Activated CD4-positive, alpha-beta T cell treated with anti-CD3 and anti-CD28 coated beads for 1 hour (primary cell): Measurements from ENCODE around the gene LEAP2.

Experiments used
- DNase-seq: peaks from one replicate; pipeline ENCODE4 v3.0.0-alpha.2; 2020

The LEAP2 gene

DNA sequence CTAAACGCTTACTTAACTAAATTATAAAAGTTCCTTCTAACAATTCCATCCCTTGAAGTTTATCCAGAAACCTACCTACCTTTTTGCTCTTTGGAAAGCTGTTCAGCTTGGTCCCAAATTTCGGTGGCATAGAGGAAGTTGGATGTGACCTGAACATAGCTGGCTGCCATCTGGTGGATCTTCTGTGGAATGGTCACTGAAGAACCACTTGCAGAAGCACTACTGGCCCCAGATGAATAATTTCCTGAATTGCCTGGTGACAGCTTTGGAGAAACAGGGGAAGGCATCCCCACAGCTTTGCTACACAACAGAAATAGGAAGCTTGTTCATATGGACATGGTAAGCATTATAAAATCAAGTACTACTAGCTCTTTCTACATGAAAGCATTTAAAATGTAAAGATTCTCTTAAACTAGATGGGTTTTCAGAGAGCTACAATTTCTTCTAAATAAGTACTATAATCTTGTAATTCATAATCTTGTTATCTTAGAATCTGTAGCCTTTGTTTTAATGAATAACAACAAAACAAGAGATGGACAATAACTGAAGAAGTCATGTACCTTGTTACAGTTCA lies 9.9 kb downstream of the LEAP2 start:
- DNase-seq, result no peak

DNA sequence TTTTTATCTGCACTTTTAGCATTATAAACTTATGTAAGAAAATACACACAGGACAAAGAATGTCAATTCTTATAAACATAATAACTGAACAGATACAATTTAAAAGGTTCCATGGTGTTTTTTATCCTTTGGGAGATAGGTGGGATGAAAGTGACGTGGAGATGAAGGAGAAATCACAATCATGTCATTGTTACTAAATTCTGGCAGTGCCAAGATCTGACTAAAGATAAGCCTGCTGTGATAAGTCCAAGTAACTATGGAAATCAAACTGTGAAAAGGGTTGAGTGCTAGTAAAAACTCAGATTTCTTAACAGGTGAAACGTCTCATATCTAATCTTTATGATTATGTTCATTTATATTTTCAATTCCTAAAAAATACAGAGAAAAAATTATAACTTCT lies 11.1 kb downstream of the LEAP2 start:
- DNase-seq, result no peak

DNA sequence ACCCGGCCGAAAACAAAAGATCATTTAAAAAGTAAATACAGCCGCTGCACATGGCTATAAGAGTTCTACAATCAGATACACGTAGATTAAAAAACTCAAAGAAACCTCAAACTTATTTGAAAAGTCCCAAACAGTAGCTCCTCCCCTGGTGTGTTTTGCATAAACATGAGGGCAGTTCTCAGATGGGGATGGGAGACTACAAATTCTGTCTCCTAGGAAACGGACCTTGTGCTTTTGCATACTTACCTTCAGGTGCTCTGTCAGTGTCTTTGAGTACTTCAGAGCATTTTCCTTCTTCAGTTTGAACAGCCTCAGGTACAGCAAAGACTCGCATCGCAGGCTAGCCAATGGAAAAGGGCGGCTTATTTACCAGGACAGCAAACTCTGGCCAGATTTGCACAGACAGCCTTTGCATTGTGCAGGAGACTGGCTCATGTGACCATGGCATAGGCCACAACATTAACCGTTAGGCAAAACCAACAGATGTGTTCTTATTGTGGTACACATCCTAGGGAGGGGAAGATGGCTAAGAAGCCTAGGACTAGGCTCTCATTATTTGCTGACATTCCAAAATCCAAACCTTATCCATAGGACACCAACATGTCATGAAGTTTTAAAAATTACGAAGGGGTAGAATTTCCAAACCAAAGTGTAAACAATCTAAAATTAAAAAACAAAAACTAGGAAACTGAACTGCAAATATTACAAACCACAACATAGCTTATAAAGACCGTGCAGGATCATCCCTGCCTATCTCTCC lies 12.8 kb downstream of the LEAP2 start:
- DNase-seq, result no peak

DNA sequence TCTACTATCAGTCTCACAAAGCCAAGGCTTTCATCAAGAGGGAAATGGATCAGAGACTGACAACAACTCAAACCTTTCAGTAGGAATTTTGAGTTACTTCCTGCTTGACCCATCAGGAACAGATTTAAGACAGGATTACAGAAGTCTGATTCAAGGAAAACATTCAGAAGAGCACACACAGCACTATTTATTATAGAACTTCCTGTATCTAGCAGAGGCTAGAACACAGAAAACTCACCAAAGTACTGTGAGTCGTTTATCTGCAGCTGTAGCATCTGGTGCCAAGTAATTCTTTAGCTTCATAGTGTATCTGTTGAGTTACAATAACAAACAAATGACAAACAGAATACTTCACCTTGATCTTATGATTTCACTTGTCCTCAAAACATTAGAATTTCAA lies 13.8 kb downstream of the LEAP2 start:
- DNase-seq, result no peak

DNA sequence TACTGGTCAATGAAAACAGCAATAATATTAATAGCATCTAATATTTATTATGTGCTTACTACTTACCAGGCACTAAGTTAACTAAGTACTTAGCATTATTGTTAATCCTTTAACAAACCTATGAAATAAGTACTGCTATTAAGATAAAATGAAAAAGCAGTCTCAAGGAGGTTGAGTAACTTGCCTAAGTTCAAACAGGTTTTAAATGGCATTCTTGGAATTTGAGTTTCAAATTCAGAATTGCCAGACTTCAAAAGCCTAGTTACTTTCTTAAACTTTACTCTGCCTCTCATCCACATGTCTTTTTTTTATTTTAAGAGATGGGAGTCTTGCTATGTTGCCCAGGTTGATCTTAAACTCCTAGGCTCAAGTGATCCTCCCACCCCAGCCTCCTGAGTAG lies 16.0 kb downstream of the LEAP2 start:
- DNase-seq, result no peak

DNA sequence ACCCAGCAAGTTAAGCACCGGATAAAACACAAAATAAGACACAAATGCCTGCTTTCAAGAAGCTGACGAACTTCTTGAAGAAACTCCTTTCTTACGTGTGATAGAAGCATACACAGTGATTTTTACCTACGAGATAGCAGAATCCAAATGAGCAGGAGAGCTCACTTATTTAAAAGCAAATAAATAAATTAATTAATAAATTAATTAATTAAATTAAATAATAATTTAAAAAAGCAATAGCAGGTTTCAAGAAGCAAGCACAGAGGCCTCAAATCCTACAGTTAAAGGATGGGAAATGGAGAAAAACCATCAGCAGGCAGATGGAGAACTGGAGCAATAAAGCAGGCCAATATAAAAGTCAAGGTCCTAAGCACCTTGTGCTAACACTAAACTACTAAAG lies 17.3 kb downstream of the LEAP2 start:
- no peak for DNase-seq

DNA sequence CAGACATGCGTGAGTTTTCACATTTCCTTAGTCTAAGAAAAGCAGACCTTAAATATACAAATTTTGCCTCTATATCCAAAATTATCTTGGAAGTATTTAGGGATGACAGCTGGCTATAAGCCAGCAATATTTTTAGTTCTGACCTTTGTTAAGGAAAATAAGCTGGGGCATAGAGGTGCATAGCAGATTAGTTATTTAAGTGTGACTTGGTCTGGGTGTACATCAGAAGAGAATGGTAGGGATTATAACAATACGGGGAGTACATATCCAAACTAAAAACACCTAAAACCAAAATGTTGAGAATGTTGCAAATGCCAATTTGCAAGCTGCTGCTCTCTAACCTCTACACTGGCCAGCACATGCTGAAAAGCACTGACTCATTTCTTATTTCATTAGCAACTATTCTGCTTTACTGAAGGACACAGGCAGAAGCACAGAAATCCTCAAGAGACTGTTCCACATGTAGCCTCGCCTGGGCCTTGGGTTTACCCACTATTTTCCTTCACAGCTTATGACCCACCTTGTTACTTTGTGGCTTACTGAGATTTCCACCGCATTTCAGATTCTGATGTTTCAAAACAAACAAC lies 22.3 kb downstream of the LEAP2 start:
- no peak for DNase-seq

DNA sequence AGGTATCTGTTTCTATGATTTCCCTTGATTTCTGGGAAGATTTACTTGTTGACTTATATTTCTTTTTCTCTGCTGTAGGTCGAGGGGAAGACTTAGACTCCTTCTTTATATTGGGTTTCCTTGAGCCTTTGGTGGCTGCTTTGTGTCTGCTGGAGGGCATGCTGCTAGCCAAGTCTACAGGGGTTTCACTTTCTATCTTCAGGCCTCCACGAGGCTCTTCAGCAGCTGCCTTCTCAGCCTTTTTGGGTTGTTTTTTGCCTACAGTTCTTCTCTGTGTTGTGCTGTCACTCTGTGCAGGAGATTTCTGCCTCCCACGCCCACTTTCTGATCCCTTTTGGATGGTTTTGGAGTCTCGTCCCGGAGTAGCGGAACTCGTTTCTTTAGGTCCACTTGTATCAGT lies 23.2 kb downstream of the LEAP2 start:
- no peak for DNase-seq

DNA sequence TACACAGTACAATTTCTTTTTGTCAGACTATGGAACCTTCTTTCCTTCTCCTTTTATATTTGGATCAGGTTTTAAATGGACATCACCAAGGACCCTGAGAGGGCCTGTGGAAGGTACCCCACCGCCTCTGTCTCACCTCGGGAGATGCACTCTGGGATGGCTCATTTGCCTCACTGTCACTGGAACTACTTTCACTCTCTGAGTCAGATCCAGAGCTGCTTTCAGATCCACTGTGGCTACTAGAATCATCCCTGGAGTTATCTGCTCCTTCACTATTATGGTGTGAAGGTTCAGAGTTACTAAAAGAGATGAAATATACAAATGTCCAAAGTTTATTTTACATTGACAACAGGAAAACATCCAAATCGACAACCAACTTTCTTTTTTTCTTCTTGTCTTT lies 24.6 kb downstream of the LEAP2 start:
- DNase-seq, result no peak

DNA sequence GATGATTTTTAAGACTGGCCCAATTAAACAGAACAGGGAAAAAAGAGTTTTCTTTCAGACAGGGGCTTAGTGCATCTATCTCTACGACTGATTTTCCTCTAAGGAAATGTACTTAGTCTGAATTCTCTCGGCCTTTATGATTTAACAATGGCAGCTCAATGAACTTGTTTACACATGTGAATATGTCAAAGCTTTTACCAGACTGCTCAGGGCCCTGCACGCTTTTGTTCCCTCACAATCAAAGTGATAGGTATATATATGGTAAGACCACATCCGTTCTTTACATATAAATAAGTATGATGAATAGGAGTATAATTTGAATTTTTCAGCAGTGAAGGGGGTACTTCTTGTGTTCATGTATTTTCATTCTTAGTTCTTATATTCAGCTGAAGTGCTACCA lies 27.6 kb downstream of the LEAP2 start:
- no peak for DNase-seq

DNA sequence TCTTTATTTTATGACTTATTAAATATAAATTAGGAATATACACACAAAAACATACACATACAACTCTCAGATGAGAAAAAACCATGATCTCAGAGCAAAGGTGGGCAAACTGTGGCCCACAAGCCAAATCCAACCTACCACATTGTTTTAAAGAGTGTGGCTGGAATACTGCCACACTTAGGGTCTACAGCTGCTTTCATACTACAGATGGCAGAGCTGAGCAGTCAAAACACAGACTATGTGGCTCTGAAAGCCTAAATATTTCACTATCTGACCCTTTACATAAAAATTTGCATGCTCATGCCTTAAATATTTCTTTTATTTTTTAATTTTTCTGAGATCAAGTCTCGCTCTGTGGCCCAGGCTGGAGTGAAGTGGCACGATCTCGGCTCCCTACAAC lies 28.3 kb downstream of the LEAP2 start:
- DNase-seq, result no peak

DNA sequence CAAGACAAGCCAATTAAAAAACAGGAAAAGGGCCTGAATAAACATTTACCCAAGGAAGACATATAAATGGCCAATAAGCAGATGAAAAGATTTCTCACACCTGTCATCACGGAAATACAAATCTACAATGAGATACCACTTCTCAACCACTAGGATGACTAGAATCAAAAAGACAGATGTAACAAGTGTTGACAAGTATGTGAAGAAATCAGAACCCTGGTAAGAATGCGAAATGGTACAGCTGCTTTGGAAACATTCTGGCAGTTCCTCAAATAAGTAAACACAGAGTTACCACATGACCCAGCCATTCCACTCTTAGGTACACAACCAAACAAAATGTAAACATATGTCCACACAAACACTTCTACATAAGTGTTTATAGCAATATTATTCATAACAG lies 32.5 kb downstream of the LEAP2 start:
- DNase-seq, result no peak

DNA sequence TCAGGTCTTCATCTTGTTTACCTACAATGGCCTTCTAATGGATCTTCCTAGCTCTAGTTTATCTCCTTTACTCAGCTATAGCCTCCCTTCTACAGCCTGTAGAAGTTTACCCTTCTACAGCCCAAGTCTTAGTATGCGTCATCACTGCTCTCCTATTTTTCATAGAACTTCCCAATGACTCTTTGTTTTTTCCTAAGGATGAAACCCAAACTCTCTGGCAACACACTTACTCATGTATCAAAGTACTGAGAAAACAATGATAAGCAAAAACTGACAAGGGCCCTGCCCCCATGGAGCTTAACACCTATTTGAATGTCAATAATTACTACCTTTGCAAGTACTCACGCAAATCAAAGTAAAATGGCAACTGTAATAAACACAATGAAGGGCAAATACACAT lies 33.7 kb downstream of the LEAP2 start:
- no peak for DNase-seq

DNA sequence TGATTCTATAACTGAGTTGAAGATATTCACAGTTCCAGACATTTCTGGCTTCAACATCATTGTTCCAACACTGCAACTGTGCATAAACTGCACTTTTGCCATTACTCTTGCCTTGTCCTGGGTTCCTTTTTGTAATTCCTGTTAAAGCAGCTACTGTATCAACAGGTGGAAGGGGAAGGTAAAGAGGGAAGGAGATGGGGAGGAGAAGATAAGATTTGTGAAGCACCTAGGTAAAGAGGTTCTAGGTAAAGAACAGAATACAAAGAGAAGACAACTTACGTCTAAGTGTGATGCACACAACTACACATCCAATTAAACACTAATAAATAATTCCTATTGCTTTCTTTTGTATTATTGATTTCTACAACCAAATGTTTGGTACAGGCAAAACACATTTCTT lies 36.2 kb downstream of the LEAP2 start:
- DNase-seq, result no peak

DNA sequence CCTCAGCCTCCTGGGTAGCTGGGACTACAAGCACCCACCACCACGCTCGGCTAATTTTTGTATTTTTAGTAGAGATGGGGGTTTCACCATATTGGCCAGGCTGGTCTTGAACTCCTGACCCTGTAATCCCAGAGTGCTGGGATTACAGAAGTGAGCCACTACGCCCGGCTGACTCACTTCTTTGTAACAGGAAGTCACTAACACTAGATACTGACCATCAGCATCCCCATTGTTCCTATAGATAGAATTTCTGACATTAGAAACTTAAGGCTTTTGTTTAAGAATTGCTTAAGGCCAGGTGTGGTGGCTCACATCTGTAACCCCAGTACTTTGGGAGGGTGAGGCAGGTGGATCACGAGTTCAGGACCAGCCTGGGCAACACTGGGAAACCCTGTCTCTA lies 42.2 kb downstream of the LEAP2 start:
- DNase-seq, result no peak

DNA sequence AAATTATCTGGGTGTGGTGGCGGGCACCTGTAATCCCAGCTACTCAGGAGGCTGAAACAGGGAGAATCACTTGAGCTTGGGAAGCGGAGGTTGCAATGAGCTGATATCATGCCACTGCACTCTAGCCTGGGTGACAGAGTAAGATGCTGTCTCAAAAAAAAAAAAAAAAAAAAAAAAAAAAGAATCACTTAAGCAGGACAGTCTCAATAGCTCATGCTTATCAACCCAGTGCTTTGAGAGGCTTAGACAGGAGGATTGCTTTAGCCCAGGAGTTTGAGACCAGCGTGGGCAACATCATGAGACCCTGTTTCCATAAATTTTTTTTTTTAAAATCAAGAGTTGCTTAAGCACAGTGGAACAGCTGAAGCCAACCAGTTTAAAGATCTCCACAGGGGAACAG lies 42.6 kb downstream of the LEAP2 start:
- DNase-seq, result no peak
